ENCODE data around the gene ZNF511.
A peak's percentile ranks its signal among the peaks of the same experiment; 100 is the strongest.

ZNF511 gene

DNA sequence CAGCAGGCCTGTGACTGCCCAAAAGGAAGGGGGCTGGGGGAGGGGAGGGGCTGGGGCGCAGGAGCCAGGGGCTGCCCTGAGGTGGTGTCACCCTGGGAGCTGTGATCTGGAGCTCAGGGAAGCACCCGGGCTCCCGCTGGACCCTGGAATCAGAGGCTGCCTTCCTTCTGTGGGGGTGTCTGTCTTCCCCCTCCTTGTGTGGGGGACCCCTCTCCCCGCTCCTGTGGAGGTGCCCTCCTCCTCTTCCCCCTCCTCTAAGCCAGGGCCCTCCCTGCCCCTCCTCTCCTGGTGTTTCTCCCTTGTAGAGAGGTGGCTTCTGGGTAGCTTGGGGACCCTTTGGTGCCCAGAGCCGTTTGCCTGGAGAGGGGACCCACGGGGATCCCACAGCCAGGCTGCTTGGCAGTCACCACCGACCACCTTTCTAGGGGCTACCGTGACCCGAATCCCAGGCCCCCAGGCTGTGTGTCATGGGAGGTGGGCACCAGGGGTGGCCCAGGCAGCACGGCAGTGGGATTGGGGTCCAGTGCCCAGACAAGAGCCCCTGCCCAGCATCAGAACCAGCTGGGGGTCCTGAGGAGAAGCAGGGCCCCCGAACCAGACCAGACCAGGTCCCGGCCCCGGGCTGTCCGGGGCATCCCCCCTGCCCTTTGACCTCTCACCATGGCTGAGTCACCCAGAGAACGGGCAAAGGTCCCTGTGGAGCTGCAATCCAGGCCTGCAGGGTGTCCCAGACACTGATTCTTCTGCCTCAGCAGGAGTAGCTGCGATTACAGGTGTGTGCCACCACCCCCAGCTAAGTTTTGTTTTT lies 39.2 kb downstream of the ZNF511 start:
- Histone ChIP-seq H3K79me1 (ENCODE audit: low read depth, low read length) (peaks cover 7% of the 10 kb centered on the region), H3K36me3 (replicated peaks in 1 of 2; ENCODE audit: control insufficient read depth in 2 of 2, insufficient read depth in 2 of 2, low read length in 2 of 2) (no peaks in the 10 kb centered on the region), H3K23ac (ENCODE audit: low read depth, low read length, poor library complexity) (peak overlapping the region; percentile 44), H3K14ac (ENCODE audit: low read length) (peak overlapping the region; percentile 82), H2BK120ac (ENCODE audit: low read depth, low read length) (no peak overlapping the region), H3K4me3 (ENCODE audit: low read length in 2 of 2) (no peak overlapping the region), H4K91ac (ENCODE audit: low read depth, low read length, poor library complexity) (no peak overlapping the region), H2BK15ac (ENCODE audit: low read length) (peak overlapping the region; percentile 89), H3K27me3 (ENCODE audit: control insufficient read depth in 3 of 3, insufficient read depth in 3 of 3, low read depth in 1 of 3, low read length in 3 of 3) (no peaks in the 10 kb centered on the region), H2BK5ac (ENCODE audit: low read length) (peak overlapping the region; percentile 24), H3K9me3 (replicated peaks in 1 of 2; ENCODE audit: control insufficient read depth in 2 of 2, insufficient read depth in 1 of 2, low read depth in 1 of 2, low read length in 2 of 2) (peaks cover 5 to 10% of the 10 kb centered on the region in 2 donors), H2AK5ac (ENCODE audit: low read depth, low read length) (peak overlapping the region; percentile 70), H4K8ac (ENCODE audit: low read depth, low read length) (no peak overlapping the region), H2BK12ac (ENCODE audit: low read length) (peak overlapping the region; percentile 41), H3K27ac (replicated peaks; ENCODE audit: low read length) (no peak overlapping the region), H3K4me1 (ENCODE audit: control insufficient read depth in 2 of 2, insufficient read depth in 1 of 2, low read depth in 1 of 2, low read length in 2 of 2) (peaks cover 0 to 7% of the 10 kb centered on the region in 2 donors), H2AFZ (ENCODE audit: low read length) (no peak overlapping the region), H3K9ac (ENCODE audit: low read depth, low read length, poor library complexity) (no peak overlapping the region), H3K18ac (ENCODE audit: low read length) (peak overlapping the region; percentile 80), H3K4ac (ENCODE audit: low read length) (peak overlapping the region; percentile 37), H3K4me2 (ENCODE audit: insufficient read depth, low read length, poor library complexity, severe bottlenecking) (peak overlapping the region; percentile 12)
- no CpG with 5 or more reads among the region's 16 CpGs for WGBS, 2 donors (ENCODE audit: extremely low coverage in 2 of 2, insufficient read length in 2 of 2, insufficient replicate concordance in 1 of 2)
- no peak for DNase-seq (ENCODE audit: low spot score)

DNA sequence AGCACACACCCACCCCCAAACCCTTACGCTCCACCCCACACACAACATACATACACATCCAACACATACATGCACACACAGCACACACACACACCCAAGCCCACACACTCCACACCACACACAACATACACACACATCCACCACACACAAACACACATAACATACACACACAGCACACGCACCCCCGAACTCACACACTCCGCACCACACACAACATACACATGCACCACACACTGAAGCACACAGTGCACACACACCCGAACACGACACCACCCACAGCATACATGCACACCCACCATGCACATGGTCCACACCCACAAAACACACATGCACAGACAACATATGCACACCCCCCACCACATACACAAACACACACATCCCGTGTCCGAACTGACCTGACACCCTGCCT lies 40.5 kb downstream of the ZNF511 start:
- peak overlapping the region; percentile 7 for H2BK12ac ChIP-seq (ENCODE audit: low read length)
- H3K4me2 ChIP-seq (ENCODE audit: insufficient read depth, low read length, poor library complexity, severe bottlenecking) = no peak overlapping the region
- H3K9me3 ChIP-seq (replicated peaks in 1 of 2; ENCODE audit: control insufficient read depth in 2 of 2, insufficient read depth in 1 of 2, low read depth in 1 of 2, low read length in 2 of 2) = peaks cover 5 to 10% of the 10 kb centered on the region in 2 donors
- peak overlapping the region; percentile 70 for H3K9ac ChIP-seq (ENCODE audit: low read depth, low read length, poor library complexity)
- peaks cover 0 to 7% of the 10 kb centered on the region in 2 donors for H3K4me1 ChIP-seq (ENCODE audit: control insufficient read depth in 2 of 2, insufficient read depth in 1 of 2, low read depth in 1 of 2, low read length in 2 of 2)
- H3K79me1 ChIP-seq (ENCODE audit: low read depth, low read length) = peaks cover 10% of the 10 kb centered on the region
- no peak overlapping the region for H3K27ac ChIP-seq (replicated peaks; ENCODE audit: low read length)
- peak overlapping the region; percentile 70 for H2AK5ac ChIP-seq (ENCODE audit: low read depth, low read length)
- no peak overlapping the region for H2AFZ ChIP-seq (ENCODE audit: low read length)
- DNase-seq (ENCODE audit: low spot score) = no peak
- WGBS, 2 donors (ENCODE audit: extremely low coverage in 2 of 2, insufficient read length in 2 of 2, insufficient replicate concordance in 1 of 2) = 100% methylated on average over 1 to 4 of the region's 8 CpGs
- H4K8ac ChIP-seq (ENCODE audit: low read depth, low read length) = peak overlapping the region; percentile 86
- peak overlapping the region; percentile 90 for H3K23ac ChIP-seq (ENCODE audit: low read depth, low read length, poor library complexity)
- H2BK5ac ChIP-seq (ENCODE audit: low read length) = peak overlapping the region; percentile 35
- peak overlapping the region; percentile 79 for H4K91ac ChIP-seq (ENCODE audit: low read depth, low read length, poor library complexity)
- H2BK15ac ChIP-seq (ENCODE audit: low read length) = peak overlapping the region; percentile 5
- H3K14ac ChIP-seq (ENCODE audit: low read length) = peak overlapping the region; percentile 99
- H3K36me3 ChIP-seq (replicated peaks in 1 of 2; ENCODE audit: control insufficient read depth in 2 of 2, insufficient read depth in 2 of 2, low read length in 2 of 2) = no peaks in the 10 kb centered on the region
- peak overlapping the region in 1 of 2 donors; percentile 66 for H3K4me3 ChIP-seq (ENCODE audit: low read length in 2 of 2)
- peak overlapping the region; percentile 74 for H3K18ac ChIP-seq (ENCODE audit: low read length)
- H3K27me3 ChIP-seq (ENCODE audit: control insufficient read depth in 3 of 3, insufficient read depth in 3 of 3, low read depth in 1 of 3, low read length in 3 of 3) = no peaks in the 10 kb centered on the region
- no peak overlapping the region for H2BK120ac ChIP-seq (ENCODE audit: low read depth, low read length)
- H3K4ac ChIP-seq (ENCODE audit: low read length) = peak overlapping the region; percentile 89

DNA sequence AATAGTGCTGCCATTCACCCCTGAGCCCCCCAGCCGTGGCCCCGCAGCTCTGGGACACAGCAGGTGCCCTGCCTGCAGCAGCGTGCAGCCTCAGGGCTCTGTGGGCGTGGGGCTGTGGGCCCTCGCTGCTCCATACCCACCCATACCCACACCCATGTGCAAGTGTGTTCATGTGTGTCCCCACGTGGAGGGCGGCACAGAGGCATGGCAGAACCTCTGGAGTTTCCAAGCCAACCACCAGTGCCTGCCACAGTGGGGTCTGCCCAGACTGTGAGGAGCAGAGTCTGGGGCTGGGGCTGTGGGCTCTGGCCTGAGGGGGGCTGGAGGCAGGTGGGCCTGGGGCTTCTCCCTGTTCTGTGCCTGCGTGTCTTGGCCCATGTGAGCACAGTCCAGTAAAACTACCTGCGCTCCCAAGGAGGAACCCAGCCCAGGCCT lies 40.9 kb downstream of the ZNF511 start:
- Histone ChIP-seq H3K18ac (ENCODE audit: low read length) (peak overlapping the region; percentile 74), H3K14ac (ENCODE audit: low read length) (peak overlapping the region; percentile 99), H2AFZ (ENCODE audit: low read length) (no peak overlapping the region), H3K79me1 (ENCODE audit: low read depth, low read length) (peaks cover 10% of the 10 kb centered on the region), H3K4me1 (ENCODE audit: control insufficient read depth in 2 of 2, insufficient read depth in 1 of 2, low read depth in 1 of 2, low read length in 2 of 2) (peaks cover 0 to 7% of the 10 kb centered on the region in 2 donors), H2BK120ac (ENCODE audit: low read depth, low read length) (no peak overlapping the region), H3K4ac (ENCODE audit: low read length) (peak overlapping the region; percentile 37), H3K4me3 (ENCODE audit: low read length in 2 of 2) (peak overlapping the region in 1 of 2 donors; percentile 66), H3K4me2 (ENCODE audit: insufficient read depth, low read length, poor library complexity, severe bottlenecking) (no peak overlapping the region), H3K27me3 (ENCODE audit: control insufficient read depth in 3 of 3, insufficient read depth in 3 of 3, low read depth in 1 of 3, low read length in 3 of 3) (no peaks in the 10 kb centered on the region), H2BK12ac (ENCODE audit: low read length) (peak overlapping the region; percentile 7), H4K91ac (ENCODE audit: low read depth, low read length, poor library complexity) (peak overlapping the region; percentile 53), H3K27ac (replicated peaks; ENCODE audit: low read length) (no peak overlapping the region), H2BK5ac (ENCODE audit: low read length) (peak overlapping the region; percentile 35), H3K23ac (ENCODE audit: low read depth, low read length, poor library complexity) (peak overlapping the region; percentile 90), H4K8ac (ENCODE audit: low read depth, low read length) (peak overlapping the region; percentile 82), H2AK5ac (ENCODE audit: low read depth, low read length) (peak overlapping the region; percentile 84), H3K36me3 (replicated peaks in 1 of 2; ENCODE audit: control insufficient read depth in 2 of 2, insufficient read depth in 2 of 2, low read length in 2 of 2) (no peaks in the 10 kb centered on the region), H3K9me3 (replicated peaks in 1 of 2; ENCODE audit: control insufficient read depth in 2 of 2, insufficient read depth in 1 of 2, low read depth in 1 of 2, low read length in 2 of 2) (peaks cover 5 to 10% of the 10 kb centered on the region in 2 donors), H3K9ac (ENCODE audit: low read depth, low read length, poor library complexity) (peak overlapping the region; percentile 70), H2BK15ac (ENCODE audit: low read length) (peak overlapping the region; percentile 37)
- DNase-seq (ENCODE audit: low spot score) = no peak
- no CpG with 5 or more reads among the region's 9 CpGs for WGBS, 2 donors (ENCODE audit: extremely low coverage in 2 of 2, insufficient read length in 2 of 2, insufficient replicate concordance in 1 of 2)

DNA sequence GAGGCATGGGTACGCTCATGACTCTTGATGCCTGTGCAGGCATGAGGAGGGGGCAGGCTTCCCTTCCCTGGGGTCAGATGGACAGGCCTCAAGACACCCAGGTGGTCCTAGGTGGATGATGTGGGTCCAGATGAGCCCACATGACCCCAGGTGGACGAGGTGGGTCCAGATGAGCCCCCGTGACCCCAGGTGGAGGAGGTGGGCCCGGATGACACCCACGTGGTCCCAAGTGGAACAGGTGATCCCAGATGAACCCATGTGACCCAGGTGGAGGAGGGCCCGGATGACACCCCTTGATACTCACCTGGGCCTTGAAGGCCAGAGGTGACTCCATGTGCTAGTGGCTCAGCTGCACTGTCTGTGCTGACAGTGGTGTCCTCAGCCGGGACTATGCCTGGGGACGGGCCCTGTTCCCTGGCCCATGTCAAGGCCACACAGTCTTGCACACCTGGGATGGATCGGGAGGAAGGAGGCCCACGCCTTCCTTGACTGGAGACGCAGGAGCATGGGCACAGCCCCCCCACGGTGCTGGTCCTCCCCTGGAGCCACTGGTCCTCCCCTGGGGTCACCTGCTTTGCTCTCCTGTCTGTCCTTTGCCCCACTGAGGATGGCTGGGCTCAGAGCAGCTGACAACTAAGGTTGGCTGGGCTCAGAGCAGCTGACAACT lies 41.7 kb downstream of the ZNF511 start:
- peak overlapping the region; percentile 64 for H3K18ac ChIP-seq (ENCODE audit: low read length)
- peaks cover 4 to 5% of the 10 kb centered on the region in 2 donors for H3K9me3 ChIP-seq (replicated peaks in 1 of 2; ENCODE audit: control insufficient read depth in 2 of 2, insufficient read depth in 1 of 2, low read depth in 1 of 2, low read length in 2 of 2)
- H3K9ac ChIP-seq (ENCODE audit: low read depth, low read length, poor library complexity) = peak overlapping the region; percentile 70
- no peak overlapping the region for H2BK120ac ChIP-seq (ENCODE audit: low read depth, low read length)
- DNase-seq (ENCODE audit: low spot score) = no peak
- no peak overlapping the region for H2BK15ac ChIP-seq (ENCODE audit: low read length)
- H3K4me3 ChIP-seq (ENCODE audit: low read length in 2 of 2) = no peak overlapping the region
- H3K23ac ChIP-seq (ENCODE audit: low read depth, low read length, poor library complexity) = peak overlapping the region; percentile 34
- no peak overlapping the region for H4K91ac ChIP-seq (ENCODE audit: low read depth, low read length, poor library complexity)
- no peak overlapping the region for H3K27ac ChIP-seq (replicated peaks; ENCODE audit: low read length)
- peak overlapping the region; percentile 48 for H4K8ac ChIP-seq (ENCODE audit: low read depth, low read length)
- H3K79me1 ChIP-seq (ENCODE audit: low read depth, low read length) = peaks cover 10% of the 10 kb centered on the region
- H3K4me1 ChIP-seq (ENCODE audit: control insufficient read depth in 2 of 2, insufficient read depth in 1 of 2, low read depth in 1 of 2, low read length in 2 of 2) = peaks cover 0 to 7% of the 10 kb centered on the region in 2 donors
- no peak overlapping the region for H2AFZ ChIP-seq (ENCODE audit: low read length)
- no peaks in the 10 kb centered on the region for H3K27me3 ChIP-seq (ENCODE audit: control insufficient read depth in 3 of 3, insufficient read depth in 3 of 3, low read depth in 1 of 3, low read length in 3 of 3)
- H2AK5ac ChIP-seq (ENCODE audit: low read depth, low read length) = peak overlapping the region; percentile 84
- peak overlapping the region; percentile 35 for H2BK5ac ChIP-seq (ENCODE audit: low read length)
- peak overlapping the region; percentile 38 for H3K14ac ChIP-seq (ENCODE audit: low read length)
- peak overlapping the region; percentile 18 for H3K4me2 ChIP-seq (ENCODE audit: insufficient read depth, low read length, poor library complexity, severe bottlenecking)
- no CpG with 5 or more reads among the region's 12 CpGs for WGBS, 2 donors (ENCODE audit: extremely low coverage in 2 of 2, insufficient read length in 2 of 2, insufficient replicate concordance in 1 of 2)
- no peaks in the 10 kb centered on the region for H3K36me3 ChIP-seq (replicated peaks in 1 of 2; ENCODE audit: control insufficient read depth in 2 of 2, insufficient read depth in 2 of 2, low read length in 2 of 2)
- H2BK12ac ChIP-seq (ENCODE audit: low read length) = peak overlapping the region; percentile 73
- no peak overlapping the region for H3K4ac ChIP-seq (ENCODE audit: low read length)

Measured in neuronal stem cell (in vitro differentiated cells).